NK-92 (cell line): ENCODE data around the gene SEZ6L2.

Source experiments
- DNase-seq: peaks from one replicate; lab custom pipeline; 2025; ENCODE audit not compliant: unreplicated experiment; lab: John Stamatoyannopoulos, UW

SEZ6L2 gene

GRCh38 chr16:29830774-29831173 lies 68.6 kb downstream of the SEZ6L2 start:
- no peak for DNase-seq

- DNase-seq, result no peak
These were observed 73.0 kb downstream of the SEZ6L2 start for GRCh38 chr16:29826342-29826695.

DNA sequence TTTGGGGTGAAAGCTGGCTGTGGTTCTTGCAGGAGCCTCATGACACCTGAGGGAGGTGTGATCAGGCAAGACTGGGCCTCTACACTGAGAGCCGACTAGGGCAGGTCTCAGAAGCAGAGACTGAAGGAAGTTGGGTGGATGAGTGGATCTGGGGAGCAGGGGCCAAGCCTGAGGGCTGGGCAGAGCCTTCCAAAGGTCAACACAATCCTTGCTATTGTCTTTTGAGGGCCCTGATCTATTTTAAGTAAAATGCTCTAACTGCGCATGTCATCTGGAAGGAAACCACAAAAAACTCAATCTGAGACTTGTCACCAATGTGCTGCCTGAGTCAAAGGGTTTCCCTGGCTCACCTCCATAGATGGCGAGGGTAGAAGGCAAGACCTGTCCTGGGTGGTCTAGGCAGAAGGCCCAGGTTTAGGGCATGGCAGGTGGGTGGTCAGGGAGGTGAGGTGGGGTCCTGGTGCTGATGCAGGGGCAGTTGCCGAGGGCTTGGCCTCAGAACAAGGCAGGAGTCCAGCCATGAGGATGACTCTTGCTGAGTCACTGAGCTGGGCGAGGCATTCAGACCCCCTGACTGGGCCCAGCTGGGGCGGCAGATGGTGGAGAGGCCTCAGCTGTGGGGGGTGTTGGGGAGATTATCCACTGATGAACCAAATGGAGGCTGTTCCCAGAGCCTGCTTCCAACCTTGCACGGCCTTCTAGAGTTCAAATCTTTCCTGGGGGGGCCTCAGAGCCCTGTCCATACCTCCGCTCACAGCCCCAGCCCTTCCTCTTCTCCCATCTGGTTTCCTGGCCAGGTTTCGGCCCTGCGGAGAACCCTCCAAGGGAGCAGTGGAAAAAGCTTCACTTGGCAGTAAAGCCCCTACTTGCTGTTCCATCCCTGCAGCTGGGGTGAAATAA lies 74.0 kb downstream of the SEZ6L2 start:
- DNase-seq, result no peak

DNA sequence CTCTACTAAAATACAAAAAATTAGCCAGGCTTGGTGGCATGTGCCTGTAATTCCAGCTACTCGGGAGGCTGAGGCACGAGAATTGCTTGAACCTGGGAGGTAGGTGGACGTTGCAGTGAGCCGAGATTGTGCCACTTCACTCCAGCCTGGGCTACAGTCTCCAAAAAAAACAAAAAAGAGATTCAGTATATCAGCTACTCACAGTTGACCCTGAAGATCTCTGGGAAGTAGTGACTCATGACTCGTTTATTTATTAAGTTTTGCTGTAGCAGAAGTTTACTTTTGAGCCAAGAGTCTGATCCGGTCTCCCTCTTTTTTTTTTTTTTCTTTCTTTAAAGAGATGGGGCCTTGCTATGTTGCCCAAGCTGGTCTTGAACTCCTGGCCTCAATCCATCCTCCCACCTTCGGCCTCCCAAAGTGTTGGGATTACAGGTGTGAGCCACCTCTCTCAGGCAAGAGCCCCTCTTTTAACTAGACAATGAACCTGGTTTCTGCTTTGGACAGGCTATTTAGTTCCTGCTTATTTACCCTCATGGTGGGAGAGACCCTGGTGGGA lies 74.7 kb downstream of the SEZ6L2 start:
- no peak for DNase-seq

DNA sequence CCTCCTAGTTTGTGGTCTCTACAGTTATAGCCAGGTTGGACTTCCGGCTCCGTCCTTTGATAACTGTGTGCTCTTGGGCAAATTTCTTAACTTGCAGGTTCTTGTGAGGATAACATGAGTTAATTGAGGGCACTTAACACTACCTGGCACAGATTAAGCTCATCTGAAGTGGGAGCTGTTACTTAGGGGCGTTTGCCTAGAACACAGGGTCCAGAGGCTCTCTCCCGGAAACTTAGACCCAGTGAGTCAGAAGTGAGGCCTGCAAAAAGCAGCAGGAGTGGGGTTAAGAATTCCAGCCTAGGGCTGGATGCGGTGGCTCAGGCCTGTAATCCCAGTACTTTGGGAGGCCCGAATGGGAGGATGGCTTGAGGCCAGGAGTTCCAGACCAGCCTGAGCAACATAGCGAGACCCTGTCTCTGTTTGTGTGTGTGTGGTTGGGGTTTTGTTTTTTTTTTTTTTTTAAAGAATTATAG lies 77.7 kb downstream of the SEZ6L2 start:
- DNase-seq, result no peak
